Posterior vena cava (tissue), 2 donors: ENCODE results near the gene DPH6. TPM values are rescaled to one million over a fixed set of nuclear protein-coding genes. Genes with fewer than 3 reads are reported as not detected.
A peak's percentile ranks its signal among the peaks of the same experiment; 100 is the strongest.
"Not testable (repeated sequence)": the region's sequence is repeated elsewhere in the genome, so short reads cannot be mapped to it uniquely, and the experiment has no call there.

ENCODE experiments used
- DNase-seq: peaks from one replicate; pipeline ENCODE4 v3.0.0-alpha.2; 2020; ENCODE audit warnings: low spot score
- intact Hi-C, 2 donors: fragments of 100-400 bp; cut with DNase I; formaldehyde crosslinking; loops; one replicate each; pipeline versions ENCODE4 v1.14.1 to v1.14.2; 2022 to 2023
- total RNA-seq, 2 donors: library from RNA; stranded (reverse); fragmentation: NEBNext Ultra II Directional; extraction: Animal tissue kit (Norgen Biotek cat#: 25700); gene quantifications; one replicate each; pipeline ENCODE4 v1.2.1, GENCODE V29; 2021
- donor health status: DM: yes; HTN: yes; CAD: no.
- donor health status: DM: yes; HTN: yes; CAD: no.

DPH6 gene
- total RNA-seq, 2 donors from 2014 or later, result 15.3 to 16.5 TPM

GRCh38 chr15:35448294-35448693, 97.7 kb downstream of the DPH6 start:
- DNase-seq, result no peak
- intact Hi-C loops, result loop anchor here in 1 of 2 donors (5.0 kb wide), 1 partner anchor 161 kb away; no protein-coding TSS in a partner anchor

GRCh38 chr15:35445891-35446290, 100.1 kb downstream of the DPH6 start:
- no peak for DNase-seq
- intact Hi-C loops, result loop anchor here in 1 of 2 donors (5.0 kb wide), 1 partner anchor 159 kb away; no protein-coding TSS in a partner anchor

- intact Hi-C loops, result loop anchor here in 1 of 2 donors (5.0 kb wide), 2 partner anchors 157 to 367 kb away; no protein-coding TSS in a partner anchor
- no peak for DNase-seq
These were observed 101.3 kb downstream of the DPH6 start for GRCh38 chr15:35444557-35445204.

GRCh38 chr15:35443376-35443775, 102.6 kb downstream of the DPH6 start:
- intact Hi-C loops, result loop anchor here in 1 of 2 donors (5.0 kb wide), 1 partner anchor 366 kb away; no protein-coding TSS in a partner anchor
- no peak for DNase-seq

GRCh38 chr15:35442742-35443141, 103.2 kb downstream of the DPH6 start:
- intact Hi-C loops, result loop anchor here in 1 of 2 donors (5.0 kb wide), 1 partner anchor 365 kb away; no protein-coding TSS in a partner anchor
- DNase-seq, result no peak

GRCh38 chr15:35441279-35441678, 104.7 kb downstream of the DPH6 start:
- not testable (repeated sequence) for DNase-seq
- intact Hi-C loops, result loop anchor here in 1 of 2 donors (5.0 kb wide), 1 partner anchor 364 kb away; no protein-coding TSS in a partner anchor

- intact Hi-C loops, result loop anchor here in 1 of 2 donors (5.0 kb wide), 1 partner anchor 363 kb away; no protein-coding TSS in a partner anchor
- DNase-seq, result no peak
These were observed 105.7 kb downstream of the DPH6 start for GRCh38 chr15:35440265-35440664.

- DNase-seq, result no peak
- intact Hi-C loops, result no loop called here
These were observed 106.7 kb downstream of the DPH6 start for GRCh38 chr15:35439291-35439690.

GRCh38 chr15:35437157-35437556, 108.8 kb downstream of the DPH6 start:
- intact Hi-C loops, result no loop called here
- DNase-seq, result no peak

GRCh38 chr15:35436422-35436821, 109.5 kb downstream of the DPH6 start:
- intact Hi-C loops, result no loop called here
- DNase-seq, result no peak

- intact Hi-C loops, result no loop called here
- DNase-seq, result no peak
These were observed 114.7 kb downstream of the DPH6 start for GRCh38 chr15:35431281-35431680.

- no peak for DNase-seq
- intact Hi-C loops, result no loop called here
These were observed 115.7 kb downstream of the DPH6 start for GRCh38 chr15:35430301-35430700.

GRCh38 chr15:35427496-35427895, 118.5 kb downstream of the DPH6 start:
- no peak for DNase-seq
- intact Hi-C loops, result no loop called here

GRCh38 chr15:35427091-35427490, 118.9 kb downstream of the DPH6 start:
- intact Hi-C loops, result no loop called here

GRCh38 chr15:35410775-35411174, 135.2 kb downstream of the DPH6 start:
- DNase-seq, result no peak
- intact Hi-C loops, result no loop called here

More at GRCh38 chr15:35427091-35427490, 118.9 kb downstream of the DPH6 start:
- DNase-seq, result no peak

GRCh38 chr15:35399901-35400300, 146.1 kb downstream of the DPH6 start:
- no peak for DNase-seq
- intact Hi-C loops, result no loop called here

GRCh38 chr15:35397027-35397426, 148.9 kb downstream of the DPH6 start:
- no peak for DNase-seq
- intact Hi-C loops, result no loop called here

GRCh38 chr15:35394416-35394815, 151.5 kb downstream of the DPH6 start:
- no peak for DNase-seq
- intact Hi-C loops, result no loop called here

GRCh38 chr15:35393398-35393797, 152.6 kb downstream of the DPH6 start:
- no peak for DNase-seq
- intact Hi-C loops, result no loop called here

GRCh38 chr15:35391408-35391984, 154.5 kb downstream of the DPH6 start:
- intact Hi-C loops, result not testable (repeated sequence)
- peak; percentile 59 for DNase-seq

GRCh38 chr15:35383506-35383905, 162.5 kb downstream of the DPH6 start:
- no peak for DNase-seq
- intact Hi-C loops, result no loop called here
